GM21786 (cell line): Measurements from ENCODE around the gene LYST.
"Not testable (repeated sequence)": the region's sequence is repeated elsewhere in the genome, so short reads cannot be mapped to it uniquely, and the experiment has no call there.

Source experiments
- ATAC-seq: cut with Tn5 transposase; IDR thresholded peaks from one replicate; pipeline ENCODE4 v1.9.1; 2021; ENCODE audit not compliant: unreplicated experiment

Gene LYST

GRCh38 chr1:235670157-235670776 lies 196.4 kb downstream of the LYST start:
- ATAC-seq: no peak

- ATAC-seq: no peak
Observed at GRCh38 chr1:235669277-235669676, 197.4 kb downstream of the LYST start.

GRCh38 chr1:235663628-235664027 lies 203.1 kb downstream of the LYST start:
- no peak for ATAC-seq

GRCh38 chr1:235661568-235661967 lies 205.1 kb downstream of the LYST start:
- ATAC-seq: no peak

- ATAC-seq: no peak
Observed at GRCh38 chr1:235659186-235659771, 207.4 kb downstream of the LYST start.

- ATAC-seq: no peak
Observed at GRCh38 chr1:235657747-235658526, 208.8 kb downstream of the LYST start.

- ATAC-seq: no peak
Observed at GRCh38 chr1:235657269-235657668, 209.4 kb downstream of the LYST start.

GRCh38 chr1:235652364-235652763 lies 214.3 kb downstream of the LYST start:
- ATAC-seq: no peak

- no peak for ATAC-seq
Observed at GRCh38 chr1:235651170-235651806, 215.4 kb downstream of the LYST start.

GRCh38 chr1:235650341-235651169 lies 216.2 kb downstream of the LYST start:
- no peak for ATAC-seq

GRCh38 chr1:235649368-235650163 lies 217.1 kb downstream of the LYST start, which contains the start of gene GNG4:
Gene GNG4, minus strand, starts transcription at chr1:235649784. Its CDS starts 65,946 bp downstream, at chr1:235583838.
- peak; percentile 52 for ATAC-seq

GRCh38 chr1:235648954-235649367 lies 217.7 kb downstream of the LYST start:
- ATAC-seq: peak; percentile 65

- no peak for ATAC-seq
Observed at GRCh38 chr1:235648407-235648907, 218.2 kb downstream of the LYST start.

GRCh38 chr1:235647537-235647936 lies 219.2 kb downstream of the LYST start:
- not testable (repeated sequence) for ATAC-seq

- ATAC-seq: no peak
Observed at GRCh38 chr1:235646463-235646862, 220.2 kb downstream of the LYST start.

GRCh38 chr1:235644693-235645305 lies 221.9 kb downstream of the LYST start:
- ATAC-seq: no peak

- ATAC-seq: no peak
Observed at GRCh38 chr1:235643837-235644692, 222.6 kb downstream of the LYST start.

- no peak for ATAC-seq
Observed at GRCh38 chr1:235642943-235643371, 223.7 kb downstream of the LYST start.
